Amniotic epithelial cell (primary cell): Measurements from ENCODE around the gene KIRREL1.

Source experiments
- DNase-seq: peaks from one replicate; pipeline ENCODE4 v3.0.0-alpha.2; 2010; ENCODE audit warnings: low read depth

KIRREL1 gene

GRCh38 chr1:157975228-157975950, 18.1 kb upstream of the KIRREL1 start:
- no peak for DNase-seq

GRCh38 chr1:157976888-157977287, 16.6 kb upstream of the KIRREL1 start:
- DNase-seq: no peak

GRCh38 chr1:157978586-157979403, 14.7 kb upstream of the KIRREL1 start:
- no peak for DNase-seq

- no peak for DNase-seq
Observed at GRCh38 chr1:157982136-157982535, 11.3 kb upstream of the KIRREL1 start.

- DNase-seq: no peak
Observed at GRCh38 chr1:157983787-157984186, 9.7 kb upstream of the KIRREL1 start.

GRCh38 chr1:157984469-157984868, 9.0 kb upstream of the KIRREL1 start:
- DNase-seq: no peak

- no peak for DNase-seq
Observed at GRCh38 chr1:157985473-157985872, 8.0 kb upstream of the KIRREL1 start.

GRCh38 chr1:157988002-157988401, 5.4 kb upstream of the KIRREL1 start:
- no peak for DNase-seq

GRCh38 chr1:157992031-157992832, 1.2 kb upstream of the KIRREL1 start:
- DNase-seq: peak; percentile 49

GRCh38 chr1:157992833-157993146, 655 bp upstream of the KIRREL1 start:
- no peak for DNase-seq

GRCh38 chr1:157993918-157994605, 617 bp downstream of the KIRREL1 start:
- no peak for DNase-seq

- peak; percentile 48 for DNase-seq
Observed at GRCh38 chr1:157994704-157995582, 1.5 kb downstream of the KIRREL1 start.

- DNase-seq: no peak
Observed at GRCh38 chr1:157995583-157996169, 2.2 kb downstream of the KIRREL1 start.

GRCh38 chr1:157996433-157996832, 3.0 kb downstream of the KIRREL1 start:
- no peak for DNase-seq

GRCh38 chr1:158000507-158000906, 7.1 kb downstream of the KIRREL1 start:
- no peak for DNase-seq

GRCh38 chr1:158002022-158002630, 8.7 kb downstream of the KIRREL1 start:
- peak; percentile 67 for DNase-seq

GRCh38 chr1:158002631-158003405, 9.4 kb downstream of the KIRREL1 start:
- peak; percentile 79 for DNase-seq

- peak; percentile 80 for DNase-seq
Observed at GRCh38 chr1:158003406-158003800, 10.0 kb downstream of the KIRREL1 start.

GRCh38 chr1:158005224-158005623, 11.8 kb downstream of the KIRREL1 start:
- DNase-seq: no peak
